Measurements from ENCODE around the gene CLIC5.
A peak's percentile ranks its signal among the peaks of the same experiment; 100 is the strongest.

GRCh38 chr6:46011188-46012085 lies 4.2 kb downstream of the CLIC5 start:
- TF ChIP-seq CTCF (IDR thresholded peaks at IDR 0.05 in 4 of 5, conservative IDR thresholded peaks at IDR 0.05 in 1 of 5) (no peak), POLR2A (IDR thresholded peaks at IDR 0.05) (peak; percentile 2 to 26)
